K562 (cell line): ENCODE data around the gene COLQ. TPM values are rescaled to one million over a fixed set of nuclear protein-coding genes. Genes with fewer than 3 reads are reported as not detected.

Experiments
- ATAC-seq: fragments of 200-7000 bp; cut with Tn5 transposase; 3 replicates; pipeline ENCODE4 v1.9.1; 2020; ENCODE audit warnings: moderate library complexity
- BruUV-seq: library from RNA; stranded (reverse); fragments of 400-500 nt; replicated peaks from 2 replicates; lab custom pipeline; 2021; lab: Mats Ljungman, UMichigan
- CTCF ChIA-PET: fragments of 300-600 bp; formaldehyde crosslinking; extraction: SDS; loops from one replicate; lab custom pipeline; 2021; ENCODE audit warnings: low intra/inter-chr PET ratio; lab: Yijun Ruan, JAX
- POLR2A ChIA-PET: fragments of 300-600, 350-650 bp; sonication (Branson Sonifier 250); formaldehyde crosslinking; extraction: SDS; loops from one replicate; lab custom pipeline; 2021; ENCODE audit warnings: antibody characterized with exemption, inconsistent platforms; lab: Yijun Ruan, JAX
- DNase-seq, 4 experiments: peaks; one replicate each; pipeline versions ENCODE4 v3.0.0 to v3.0.0-alpha.2; 2011 to 2018; ENCODE audit warnings: low spot score in 3 of 4, mixed read lengths in 3 of 4; ENCODE audit errors: extremely low read depth in 1 of 4
- FAIRE-seq: peaks from 2 replicates; lab custom pipeline; 2011; peaks lifted over from hg19 to GRCh38; lab: Jason Lieb, UNC
- H2AFZ ChIP-seq: 2 replicates; pipeline ENCODE4 v1.6.0; 2011; ENCODE audit warnings: low read depth, low read length, control low read depth, inconsistent platforms
- H3K27ac ChIP-seq: fragments of 200-600 bp; 3 replicates; pipeline ENCODE4 v1.8.0; 2011; ENCODE audit warnings: low read depth, mild to moderate bottlenecking, control low read depth, inconsistent platforms, low read length, moderate library complexity, mixed read lengths; ENCODE audit errors: extremely low read depth
- H3K27me3 ChIP-seq, 2 experiments: fragments of 300-600 bp in 1 of 2; 2 replicates in 1 of 2; 3 replicates in 1 of 2; pipeline versions ENCODE4 v1.6.0 to v1.8.0; 2011; ENCODE audit warnings: inconsistent platforms in 2 of 2, low read length in 2 of 2, mild to moderate bottlenecking in 1 of 2, mixed read lengths in 1 of 2, moderate library complexity in 1 of 2; ENCODE audit not compliant: control insufficient read depth in 2 of 2, insufficient read depth in 2 of 2
- H3K36me3 ChIP-seq: fragments of 300-600 bp; 3 replicates; pipeline ENCODE4 v1.8.0; 2011; ENCODE audit warnings: mild to moderate bottlenecking, low read length, inconsistent platforms; ENCODE audit not compliant: control insufficient read depth, insufficient read depth
- H3K4me1 ChIP-seq, 2 experiments: fragments of 200-600 bp in 1 of 2; replicated peaks in 1 of 2; 2 replicates in 1 of 2; 3 replicates in 1 of 2; pipeline versions ENCODE4 v1.5.1 to v1.8.0; 2011; ENCODE audit warnings: inconsistent platforms in 2 of 2, low read length in 2 of 2, mild to moderate bottlenecking in 1 of 2, mixed read lengths in 1 of 2, moderate library complexity in 1 of 2; ENCODE audit not compliant: control insufficient read depth in 2 of 2, insufficient read depth in 2 of 2
- H3K4me2 ChIP-seq: 2 replicates; pipeline ENCODE4 v1.6.1; 2011; ENCODE audit warnings: low read length, control low read depth, inconsistent platforms, mixed read lengths; ENCODE audit not compliant: insufficient read depth
- H3K4me3 ChIP-seq: fragments of 200-600 bp; sonication (generic), shearing (Covaris generic); 2 replicates; pipeline ENCODE4 v1.5.1; 2016; ENCODE audit warnings: control low read depth, inconsistent platforms
- H3K79me2 ChIP-seq: fragments of 200-600 bp; 3 replicates; pipeline ENCODE4 v1.8.0; 2011; ENCODE audit warnings: low read length, inconsistent platforms; ENCODE audit not compliant: control insufficient read depth, insufficient read depth
- H3K9ac ChIP-seq, 2 experiments: 2 replicates each; pipeline versions ENCODE4 v1.6.0 to v1.6.1; 2011; ENCODE audit warnings: low read depth in 2 of 2, low read length in 2 of 2, control low read depth in 1 of 2, inconsistent platforms in 1 of 2, mild to moderate bottlenecking in 1 of 2, mixed read lengths in 1 of 2; ENCODE audit not compliant: insufficient read depth in 1 of 2
- H3K9me1 ChIP-seq: one replicate; pipeline ENCODE4 v1.6.0; 2011; ENCODE audit warnings: inconsistent platforms, mild to moderate bottlenecking, low read length, moderate library complexity; ENCODE audit not compliant: control insufficient read depth, insufficient read depth
- H3K9me3 ChIP-seq: replicated peaks from 2 replicates; pipeline ENCODE4 v1.5.1; 2011; ENCODE audit warnings: low read depth, low read length, inconsistent platforms; ENCODE audit not compliant: control insufficient read depth, insufficient read depth
- H4K20me1 ChIP-seq: replicated peaks from 2 replicates; pipeline ENCODE4 v1.6.1; 2011; ENCODE audit warnings: low read length, inconsistent platforms, mixed read lengths; ENCODE audit not compliant: control insufficient read depth, insufficient read depth
- CREB3L1 ChIP-seq: fragments of 450-650 bp; IDR thresholded peaks from 2 replicates; pipeline ENCODE4 v1.6.1; 2014; ENCODE audit warnings: low read depth, mild to moderate bottlenecking, moderate library complexity, borderline replicate concordance
- HMG20B ChIP-seq: fragments of 250-450 bp; sonication (Bioruptor Pico); IDR thresholded peaks from 2 replicates; pipeline ENCODE4 v1.5.0; 2021; ENCODE audit warnings: mild to moderate bottlenecking
- KLF1 ChIP-seq: fragments of 450-650 bp; IDR thresholded peaks from 2 replicates; pipeline ENCODE4 v1.6.1; 2016; ENCODE audit warnings: missing genetic modification characterization, missing compliant biosample characterization
- MBD2 ChIP-seq: sonication (generic); IDR thresholded peaks from 2 replicates; pipeline ENCODE4 v1.6.1; 2016; ENCODE audit warnings: low read depth, borderline replicate concordance
- ZBTB2 ChIP-seq: fragments of 450-650 bp; IDR thresholded peaks from 2 replicates; pipeline ENCODE4 v1.6.1; 2016; ENCODE audit warnings: antibody characterized with exemption
- ZBTB34 ChIP-seq: fragments of 250-450 bp; sonication (Bioruptor Pico); IDR thresholded peaks from 2 replicates; pipeline ENCODE4 v1.8.0; 2021; ENCODE audit warnings: mild to moderate bottlenecking, moderate library complexity
- ZNF444 ChIP-seq: fragments of 250-450 bp; sonication (Bioruptor Pico); IDR thresholded peaks from 2 replicates; pipeline ENCODE4 v1.4.0; 2020; ENCODE audit warnings: mild to moderate bottlenecking, moderate library complexity
- WGBS: fragments of 100-300 bp; shearing (Covaris generic); methylation state at CpG from one replicate; pipeline ENCODE4 v1.1.6; 2016; ENCODE audit warnings: low coverage, mixed read lengths; ENCODE audit not compliant: insufficient coverage; ENCODE audit errors: missing lambda C conversion rate; 5-methylcytosine and 5-hydroxymethylcytosine counted together
- in situ Hi-C: fragments of 300-500 bp; cut with MboI; formaldehyde crosslinking; loops from 4 replicates; pipeline ENCODE4 v1.15.0; 2018; ENCODE audit warnings: inconsistent platforms, mixed read lengths
- intact Hi-C: fragments of 100-400 bp; cut with micrococcal nuclease; formaldehyde crosslinking; loops from 2 replicates; pipeline ENCODE4 v1.14.2; 2022
- polyA plus RNA-seq, 8 experiments: library from polyadenylated mRNA; depleted of rRNA in 4 of 8; stranded (reverse) in 5 of 8; unstranded in 3 of 8; fragments of >200 nt; fragmentation: Nextera tagmentation in 2 of 8; fragmentation: Illumina TruSeq in 1 of 8; extraction: Ambion mirVana in 2 of 8; extraction: Trizol in 1 of 8; gene quantifications; 2 replicates each; pipeline versions ENCODE4 v1.2.1 to v1.2.3, GENCODE V29; 2011 to 2014; ENCODE audit warnings: inconsistent platforms in 1 of 8, missing spikeins in 1 of 8
- total RNA-seq, 7 experiments: library from RNA; depleted of rRNA in 6 of 7; stranded (reverse); fragments of >200 nt in 6 of 7; fragmentation: Illumina TruSeq in 2 of 7; extraction: Trizol in 2 of 7; gene quantifications; 2 replicates each; pipeline versions ENCODE4 v1.2.1 to v1.2.3, GENCODE V29; 2011 to 2021; ENCODE audit warnings: low replicate concordance in 1 of 7

COLQ gene
- total and polyA plus RNA-seq, 9 of the 15 experiments (the other 6 are each of a cell fraction or from before 2014, with no cell fraction given) = 0.04 to 0.36 (median 0.27) TPM; not detected in 4

GRCh38 chr3:15467227-15468181, 54.0 kb downstream of the COLQ start (continued):
- no peak for TF ChIP-seq ZBTB34 (CRISPR knock-in tag)

GRCh38 chr3:15465876-15466585, 55.5 kb downstream of the COLQ start:
- in situ Hi-C loops = no loop called here
- Histone ChIP-seq H3K4me3 (no peak overlapping the region), H2AFZ (no peak overlapping the region), H3K79me2 (no peaks in the 10 kb centered on the region), H3K9me1 (no peaks in the 10 kb centered on the region), H3K9me3 (no peaks in the 10 kb centered on the region), H3K9ac (no peak overlapping the region), H3K4me2 (no peak overlapping the region), H3K36me3 (no peaks in the 10 kb centered on the region), H3K4me1 (peaks cover 0 to 7% of the 10 kb centered on the region in 2 experiments; a peak in 2 of 5 replicates), H4K20me1 (no peaks in the 10 kb centered on the region), H3K27me3 (peaks cover 24 to 28% of the 10 kb centered on the region in 2 experiments), H3K27ac (no peak overlapping the region)
- ATAC-seq (peak; percentile 46; the same call in 2 of the 3 replicates), DNase-seq (no peak), FAIRE-seq (no peak)
- BruUV-seq = no TSS peak
- CTCF ChIA-PET = no interaction called here
- POLR2A ChIA-PET = interaction anchor here (0.8 to 1.4 kb wide), 6 partner anchors 10 to 367 kb away, joined by 3 to 6 read pairs (median 3); partner anchors contain the start of gene RBSN
- intact Hi-C loops = no loop called here
- WGBS = 12% methylated on average over 6 of the region's 6 CpGs
- TF ChIP-seq KLF1 (tag) = no peak
- TF ChIP-seq HMG20B (CRISPR knock-in tag) = no peak
- no peak for TF ChIP-seq MBD2
- no peak for TF ChIP-seq ZBTB2
- no peak for TF ChIP-seq ZNF444 (CRISPR knock-in tag)
- TF ChIP-seq CREB3L1 = no peak
